ENCODE measurements around the gene AEBP1. TPM values are rescaled to one million over a fixed set of nuclear protein-coding genes. Genes with fewer than 3 reads are reported as not detected.

Gene AEBP1
- total and polyA plus RNA-seq, 2 of the 4 experiments (the other 2 are of a cell fraction): 1.1 to 5.7 TPM

GRCh38 chr7:44066494-44067063, 37.6 kb upstream of the AEBP1 start:
- TF ChIP-seq BHLHE40 (IDR thresholded peaks at IDR 0.05; ENCODE audit: low read depth, low read length) (no peak), RCOR1 (IDR thresholded peaks at IDR 0.05; ENCODE audit: insufficient replicate concordance, low read length) (no peak)

More at GRCh38 chr7:44066494-44067063, 37.6 kb upstream of the AEBP1 start:
- H2BK15ac ChIP-seq (ENCODE audit: low read depth, low read length): no peak overlapping the region
- no peak overlapping the region for H2BK120ac ChIP-seq (ENCODE audit: low read depth, low read length)
- peaks cover 6% of the 10 kb centered on the region for H3K36me3 ChIP-seq (ENCODE audit: control insufficient read depth, insufficient read depth, low read length)
- H2BK5ac ChIP-seq (ENCODE audit: low read depth, low read length, poor library complexity, severe bottlenecking): no peak overlapping the region
- H4K5ac ChIP-seq (ENCODE audit: low read depth, low read length): no peak overlapping the region
- intact Hi-C loops (cut with micrococcal nuclease): no loop called here
- ChIA-PET CTCF (interaction anchor here (0.9 kb wide), 1 partner anchor 46 kb away, joined by 5 read pairs; no protein-coding TSS in a partner anchor), POLR2A (ENCODE audit: unreplicated experiment) (no interaction called here)
- H4K20me1 ChIP-seq (ENCODE audit: insufficient read depth, low read length): peaks cover 18% of the 10 kb centered on the region
- peaks cover 9% of the 10 kb centered on the region for H3K4me1 ChIP-seq (ENCODE audit: control insufficient read depth, insufficient read depth, low read length)
- H3K14ac ChIP-seq (replicated peaks; ENCODE audit: low read depth, low read length): no peak overlapping the region
- H3K23ac ChIP-seq (ENCODE audit: low read depth, low read length): no peak overlapping the region
- no peak overlapping the region for H2BK20ac ChIP-seq (ENCODE audit: low read depth, low read length)
- H3K9me3 ChIP-seq (ENCODE audit: control insufficient read depth, insufficient read depth, low read length): no peaks in the 10 kb centered on the region
- H4K91ac ChIP-seq (ENCODE audit: insufficient read depth, low read depth, low read length): no peak overlapping the region
- no peak overlapping the region for H3K4ac ChIP-seq (ENCODE audit: low read depth, low read length)
- BruUV-seq (replicated peaks): no TSS peak
- 71% methylated on average over 3 of the region's 7 CpGs; no CpG with 5 or more reads in 1 of the 2 experiments for WGBS, 2 experiments (ENCODE audit: extremely low coverage in 2 of 2, insufficient read length in 1 of 2)
- no peak overlapping the region for H2AK9ac ChIP-seq (replicated peaks; ENCODE audit: low read depth, low read length, poor library complexity)
- dilution Hi-C loops (cut with HindIII; ENCODE audit: low sequenced_read_pairs, unreplicated experiment): no loop called here
- no peak overlapping the region for H3K4me3 ChIP-seq (ENCODE audit: insufficient read depth, low read depth, low read length)
- no peak overlapping the region for H3K27ac ChIP-seq (ENCODE audit: insufficient read depth, low read length)
- no peaks in the 10 kb centered on the region for H3K27me3 ChIP-seq (ENCODE audit: control insufficient read depth, insufficient read depth, low read length)
- DNase-seq (no peak), ATAC-seq (ENCODE audit: low read depth) (no peak)
- no peak overlapping the region for H3K4me2 ChIP-seq (ENCODE audit: low read depth, low read length)
- no peak overlapping the region for H3K56ac ChIP-seq (ENCODE audit: extremely low read depth, insufficient read depth, low read length)
- H3K9ac ChIP-seq (ENCODE audit: low read depth, low read length): no peak overlapping the region
- H3K9me1 ChIP-seq (ENCODE audit: insufficient read depth, low read length): no peaks in the 10 kb centered on the region
- no peak overlapping the region for H4K8ac ChIP-seq (ENCODE audit: low read depth in 2 of 2, low read length in 2 of 2)
- H3K18ac ChIP-seq (ENCODE audit: low read depth, low read length): no peak overlapping the region
- no peaks in the 10 kb centered on the region for H3K79me1 ChIP-seq (ENCODE audit: low read depth in 1 of 2, low read length in 2 of 2)
- in situ Hi-C loops (cut with MboI; ENCODE audit: low sequenced_read_pairs): loop anchor here (5.0 kb wide), 1 partner anchor 131 kb away; no protein-coding TSS in a partner anchor
- no peak overlapping the region for H2AFZ ChIP-seq (replicated peaks; ENCODE audit: low read length, poor library complexity)
- H2AK5ac ChIP-seq (ENCODE audit: low read depth, low read length): no peak overlapping the region
